Measurements from ENCODE around the gene RNPEPL1.

RNPEPL1 gene

DNA sequence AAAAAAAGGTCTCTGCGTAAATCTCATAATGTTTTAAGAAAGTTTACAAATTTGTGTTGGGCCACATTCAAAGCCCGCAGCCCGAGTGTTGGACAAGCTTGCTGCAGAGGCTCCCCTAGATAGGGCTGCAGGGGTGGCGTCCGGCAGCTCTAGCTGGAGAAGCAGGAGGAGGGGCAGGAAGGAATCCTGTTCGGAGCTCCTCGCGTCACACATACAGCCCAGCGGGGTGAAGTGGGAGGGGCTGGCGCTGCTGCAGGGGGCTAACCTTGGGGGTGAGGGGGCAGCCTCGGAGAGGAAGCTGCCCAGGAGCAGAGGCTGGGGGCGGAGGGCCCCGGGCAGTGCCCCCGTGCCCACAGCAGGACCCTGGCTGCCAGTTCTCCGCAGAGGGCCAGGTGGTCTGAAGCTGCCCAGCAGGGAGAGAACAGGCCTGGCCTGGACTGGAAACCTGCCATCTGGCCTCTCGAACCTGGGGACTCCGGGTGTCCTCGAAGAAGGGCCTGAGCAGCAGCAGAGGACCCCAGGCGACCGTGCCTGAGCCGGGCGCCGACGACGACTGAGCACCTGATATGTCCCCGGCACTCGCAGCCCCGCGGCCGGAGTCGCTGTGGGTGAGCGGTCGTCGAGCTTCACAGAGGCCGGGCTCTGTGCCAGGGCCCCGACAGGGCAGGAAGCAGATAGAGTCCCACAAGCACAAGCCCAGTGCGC lies 54.4 kb downstream of the RNPEPL1 start:
- Histone ChIP-seq H3K9me3 (ENCODE audit: control insufficient read depth in 2 of 2, low read length in 2 of 2) (no peaks in the 10 kb centered on the region), H3K4me1 (ENCODE audit: control insufficient read depth, insufficient read depth, low read length) (no peaks in the 10 kb centered on the region), H3K36me3 (ENCODE audit: control insufficient read depth in 2 of 2, insufficient read depth in 2 of 2, low read length in 2 of 2) (no peaks in the 10 kb centered on the region), H3K27me3 (ENCODE audit: control insufficient read depth in 1 of 2, insufficient read depth in 2 of 2, low read length in 2 of 2) (no peaks in the 10 kb centered on the region), H3K4me3 (ENCODE audit: low read length in 2 of 2) (no peak overlapping the region), H3K9ac (ENCODE audit: low read length in 2 of 2) (no peak overlapping the region), H3K27ac (ENCODE audit: low read length) (no peak overlapping the region)

DNA sequence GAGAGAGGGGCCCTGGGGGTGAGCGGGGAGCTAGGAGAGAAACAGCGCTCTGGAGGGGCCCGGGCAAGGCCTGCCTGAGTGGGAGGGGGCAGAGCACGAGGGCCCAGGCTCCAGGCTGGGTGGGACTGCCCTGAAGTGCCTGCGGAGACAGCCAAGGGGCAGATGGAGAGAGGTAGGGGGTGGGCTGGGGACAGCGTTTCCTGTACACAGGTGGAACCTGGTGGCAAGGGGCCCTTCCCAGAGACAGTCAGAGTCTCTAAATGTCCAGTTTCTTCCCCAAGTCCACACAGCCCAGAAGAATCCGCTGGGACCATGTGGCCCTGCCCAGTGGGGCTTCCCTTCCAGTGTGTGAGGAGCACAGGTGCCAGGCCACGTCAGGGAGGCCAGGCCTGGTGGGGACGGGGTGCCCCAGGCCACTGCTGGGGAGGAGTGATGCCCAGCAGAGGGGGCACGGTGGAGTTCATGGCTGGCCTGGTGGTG lies 55.3 kb downstream of the RNPEPL1 start:
- no peaks in the 10 kb centered on the region for H3K36me3 ChIP-seq (ENCODE audit: control insufficient read depth in 2 of 2, insufficient read depth in 2 of 2, low read length in 2 of 2)

DNA sequence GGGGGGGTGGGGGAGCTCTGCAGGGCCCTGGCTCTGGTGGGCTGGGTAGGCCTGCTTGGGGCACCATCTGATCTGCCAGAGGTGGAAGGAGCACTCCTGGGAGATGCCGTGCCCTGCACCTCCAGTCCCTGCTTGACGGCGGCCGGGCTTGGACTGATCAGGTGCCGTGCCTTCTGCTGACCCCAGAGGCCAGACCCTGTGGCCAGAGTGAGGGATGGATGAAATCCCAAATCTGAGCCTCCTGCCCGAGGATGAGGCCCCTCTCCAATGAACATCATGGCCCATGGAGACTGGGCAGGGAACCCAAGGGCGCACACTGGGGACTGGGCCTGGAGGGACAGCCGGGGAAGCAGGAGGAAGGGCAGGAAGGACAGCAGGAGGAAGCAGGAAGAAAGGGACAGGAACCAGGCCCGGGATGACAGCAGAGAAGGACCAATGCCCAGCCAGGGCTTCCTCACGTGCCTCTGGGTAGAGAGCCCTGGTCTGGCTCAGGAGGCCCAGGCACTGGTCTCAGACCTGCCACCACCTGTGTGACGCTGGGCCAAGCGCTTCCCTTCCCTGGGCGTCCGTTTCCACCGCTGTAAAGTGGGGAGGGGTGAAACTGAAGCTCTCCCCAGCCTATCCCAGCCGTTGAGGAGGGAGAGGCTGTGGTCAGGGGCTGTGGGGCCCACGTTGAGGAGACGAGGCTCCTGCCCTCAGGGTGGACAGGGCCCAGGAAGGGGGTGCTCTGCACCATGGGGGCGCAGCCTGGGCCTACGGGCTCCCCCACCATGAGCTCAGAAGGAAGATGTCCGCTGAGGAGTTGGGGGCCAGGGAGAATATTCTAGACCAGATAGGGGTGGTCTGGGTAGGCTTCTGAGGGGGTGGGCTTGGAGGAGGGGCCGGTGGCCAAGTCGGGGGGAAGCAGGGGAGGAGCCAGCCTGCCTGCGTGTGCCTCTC lies 56.0 kb downstream of the RNPEPL1 start:
- no peak overlapping the region for H3K9ac ChIP-seq (ENCODE audit: low read length in 2 of 2)
- no peak overlapping the region for H3K27ac ChIP-seq (ENCODE audit: low read length)
- H3K36me3 ChIP-seq (ENCODE audit: control insufficient read depth in 2 of 2, insufficient read depth in 2 of 2, low read length in 2 of 2): no peaks in the 10 kb centered on the region
- no peaks in the 10 kb centered on the region for H3K9me3 ChIP-seq (ENCODE audit: control insufficient read depth in 2 of 2, low read length in 2 of 2)
- H3K4me1 ChIP-seq (ENCODE audit: control insufficient read depth, insufficient read depth, low read length): no peaks in the 10 kb centered on the region
- no peaks in the 10 kb centered on the region for H3K27me3 ChIP-seq (ENCODE audit: control insufficient read depth in 1 of 2, insufficient read depth in 2 of 2, low read length in 2 of 2)
- H3K4me3 ChIP-seq (ENCODE audit: low read length in 2 of 2): no peak overlapping the region

More for the DNA sequence above, 55.3 kb downstream of the RNPEPL1 start:
- Histone ChIP-seq H3K27ac (ENCODE audit: low read length) (no peak overlapping the region), H3K4me3 (ENCODE audit: low read length in 2 of 2) (no peak overlapping the region), H3K9me3 (ENCODE audit: control insufficient read depth in 2 of 2, low read length in 2 of 2) (no peaks in the 10 kb centered on the region), H3K27me3 (ENCODE audit: control insufficient read depth in 1 of 2, insufficient read depth in 2 of 2, low read length in 2 of 2) (no peaks in the 10 kb centered on the region), H3K4me1 (ENCODE audit: control insufficient read depth, insufficient read depth, low read length) (no peaks in the 10 kb centered on the region), H3K9ac (ENCODE audit: low read length in 2 of 2) (no peak overlapping the region)

DNA sequence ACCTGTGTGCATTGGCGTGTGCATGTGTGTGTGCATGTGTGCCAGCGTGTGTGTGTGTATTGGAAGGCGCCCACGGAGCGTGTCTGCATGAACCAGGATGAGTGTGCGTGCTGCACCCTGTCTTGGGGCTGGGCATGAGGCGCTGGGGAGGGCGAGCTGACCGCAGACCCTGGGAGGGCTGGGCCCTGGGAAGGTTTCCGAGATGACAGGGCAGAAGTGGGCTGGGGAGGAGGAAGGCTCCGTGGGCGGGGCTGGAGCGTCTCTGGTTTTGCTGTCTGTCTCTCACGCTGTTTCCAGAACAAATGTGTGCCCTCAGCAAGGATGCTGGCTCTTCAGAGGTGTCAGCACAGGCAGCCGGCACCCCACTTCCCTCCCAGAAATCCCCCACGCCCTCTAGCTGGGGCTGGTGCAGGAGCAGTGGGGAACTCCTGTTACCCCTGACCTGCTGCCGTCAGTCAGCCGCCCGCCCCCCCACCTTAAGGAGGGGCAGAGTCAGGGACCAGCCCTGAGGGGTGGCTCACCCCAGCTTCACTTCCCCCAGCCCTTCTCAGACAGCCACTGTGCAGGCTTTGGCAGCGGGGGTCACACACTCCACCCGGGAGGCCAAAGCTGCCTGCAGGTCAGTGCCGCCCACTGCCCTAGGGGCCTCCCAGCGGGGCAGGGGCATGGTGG lies 56.8 kb downstream of the RNPEPL1 start, which contains the start of gene GPR35:
Gene GPR35, plus strand, starts transcription at position 531 of the 672 bp plus-strand sequence. CDS start 4,473 bp downstream, outside the sequence.
- Histone ChIP-seq H3K9me3 (ENCODE audit: control insufficient read depth in 2 of 2, low read length in 2 of 2) (no peaks in the 10 kb centered on the region), H3K4me3 (ENCODE audit: low read length in 2 of 2) (no peak within 1 kb of the TSS), H3K27ac (ENCODE audit: low read length) (no peak within 1 kb of the TSS), H3K36me3 (ENCODE audit: control insufficient read depth in 2 of 2, insufficient read depth in 2 of 2, low read length in 2 of 2) (no peaks in the 10 kb centered on the region), H3K27me3 (ENCODE audit: control insufficient read depth in 1 of 2, insufficient read depth in 2 of 2, low read length in 2 of 2) (no peaks in the 10 kb centered on the region), H3K4me1 (ENCODE audit: control insufficient read depth, insufficient read depth, low read length) (no peaks in the 10 kb centered on the region), H3K9ac (ENCODE audit: low read length in 2 of 2) (no peak within 1 kb of the TSS)

DNA sequence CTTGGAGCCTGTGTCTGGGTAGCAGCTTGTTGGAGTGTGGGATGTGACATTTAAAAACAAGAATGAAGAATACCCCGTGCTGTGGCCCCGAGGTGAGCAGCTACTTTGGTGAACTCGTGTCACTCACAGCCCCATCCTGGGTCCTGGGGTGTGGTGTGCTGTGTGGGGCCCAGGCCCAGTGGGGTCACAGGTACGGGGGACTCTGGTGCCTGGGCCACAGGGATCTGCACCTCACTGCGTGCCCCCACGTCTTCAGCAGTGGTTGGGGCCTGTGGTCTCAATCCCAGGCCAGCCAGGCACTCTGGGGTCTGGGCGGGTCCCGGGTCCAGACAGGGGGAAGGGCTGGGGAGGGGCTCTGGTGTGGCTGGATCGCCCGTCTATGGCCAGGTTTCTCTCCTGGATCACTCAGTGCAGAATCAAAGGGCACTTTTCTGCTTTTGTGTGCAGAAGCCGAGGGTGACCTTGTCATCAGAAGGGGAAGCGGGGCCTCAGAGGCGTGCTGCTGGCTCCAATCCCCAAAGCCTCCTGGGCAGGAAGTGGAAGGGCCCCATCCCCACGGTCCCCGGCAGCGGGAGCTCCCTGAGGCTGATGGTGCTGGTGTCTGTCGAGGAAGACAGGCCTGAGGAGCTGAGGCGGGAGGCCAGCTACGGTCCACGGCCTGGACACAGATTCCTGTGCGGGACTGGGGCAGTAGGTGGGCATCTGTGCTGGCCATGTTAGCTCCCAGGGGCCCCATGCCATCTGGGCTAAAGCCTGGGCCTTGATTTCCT lies 58.4 kb downstream of the RNPEPL1 start:
- H3K4me3 ChIP-seq (ENCODE audit: low read length in 2 of 2): no peak overlapping the region

DNA sequence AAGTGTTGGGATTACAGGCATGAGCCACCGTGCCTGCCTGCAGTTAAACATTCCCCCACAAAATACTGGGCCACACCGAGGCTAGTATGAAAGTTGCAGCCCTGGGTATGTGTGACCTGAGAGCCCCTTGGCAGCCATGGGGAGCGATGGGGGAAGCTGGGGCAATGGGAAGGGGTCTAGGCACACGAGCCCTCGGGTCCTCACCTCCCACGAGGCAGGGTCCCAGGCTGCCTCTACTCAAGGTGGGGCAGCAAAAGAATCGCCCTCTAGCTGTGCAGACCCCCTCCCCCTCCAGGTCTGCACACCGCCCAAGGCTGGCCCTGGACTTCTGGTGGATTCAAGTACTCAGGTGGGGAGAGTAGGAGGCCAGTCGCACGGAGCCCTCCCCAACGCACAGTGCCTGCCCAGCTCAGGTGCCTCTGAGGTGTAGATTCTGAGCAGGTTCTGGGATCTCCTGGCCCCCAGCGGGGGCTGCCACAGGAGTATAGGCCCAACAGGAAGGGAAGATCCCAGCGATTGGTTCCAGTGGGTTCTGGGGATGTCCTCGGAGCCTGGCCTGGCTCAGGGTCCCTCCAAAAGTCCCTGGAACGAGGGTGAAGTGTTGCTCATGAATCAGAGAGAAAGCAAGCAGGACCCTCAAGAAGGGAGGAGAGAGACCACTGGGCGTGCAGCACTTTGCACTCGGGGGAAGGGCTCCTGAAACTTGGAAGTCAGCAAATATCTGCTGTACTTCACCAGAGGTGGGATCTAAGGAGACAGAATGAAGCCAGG lies 59.6 kb downstream of the RNPEPL1 start:
- Histone ChIP-seq H3K9me3 (ENCODE audit: control insufficient read depth in 2 of 2, low read length in 2 of 2) (no peaks in the 10 kb centered on the region), H3K4me3 (ENCODE audit: low read length in 2 of 2) (no peak overlapping the region), H3K36me3 (ENCODE audit: control insufficient read depth in 2 of 2, insufficient read depth in 2 of 2, low read length in 2 of 2) (no peaks in the 10 kb centered on the region), H3K27me3 (ENCODE audit: control insufficient read depth in 1 of 2, insufficient read depth in 2 of 2, low read length in 2 of 2) (no peaks in the 10 kb centered on the region), H3K27ac (ENCODE audit: low read length) (no peak overlapping the region), H3K4me1 (ENCODE audit: control insufficient read depth, insufficient read depth, low read length) (no peaks in the 10 kb centered on the region), H3K9ac (ENCODE audit: low read length in 2 of 2) (no peak overlapping the region)

More for the DNA sequence above, 58.4 kb downstream of the RNPEPL1 start:
- Histone ChIP-seq H3K9me3 (ENCODE audit: control insufficient read depth in 2 of 2, low read length in 2 of 2) (no peaks in the 10 kb centered on the region), H3K27me3 (ENCODE audit: control insufficient read depth in 1 of 2, insufficient read depth in 2 of 2, low read length in 2 of 2) (no peaks in the 10 kb centered on the region), H3K36me3 (ENCODE audit: control insufficient read depth in 2 of 2, insufficient read depth in 2 of 2, low read length in 2 of 2) (no peaks in the 10 kb centered on the region), H3K4me1 (ENCODE audit: control insufficient read depth, insufficient read depth, low read length) (no peaks in the 10 kb centered on the region), H3K9ac (ENCODE audit: low read length in 2 of 2) (no peak overlapping the region), H3K27ac (ENCODE audit: low read length) (no peak overlapping the region)

DNA sequence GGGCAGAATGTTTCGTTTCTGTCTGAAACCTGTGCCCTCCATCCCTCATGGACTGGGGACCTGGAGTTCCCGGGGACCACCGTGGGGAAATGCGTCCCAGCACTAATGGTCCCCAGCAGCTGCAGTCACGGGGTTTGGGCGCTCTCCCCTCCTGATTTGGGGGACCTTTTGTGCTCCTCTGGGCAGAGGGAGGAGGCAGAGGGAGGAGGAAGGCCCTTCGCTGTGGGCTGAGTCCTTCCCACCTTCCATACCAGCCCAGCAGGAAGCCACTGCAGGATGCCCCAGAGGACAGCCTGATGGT lies 60.2 kb downstream of the RNPEPL1 start:
- Histone ChIP-seq H3K4me1 (ENCODE audit: control insufficient read depth, insufficient read depth, low read length) (no peaks in the 10 kb centered on the region), H3K9me3 (ENCODE audit: control insufficient read depth in 2 of 2, low read length in 2 of 2) (no peaks in the 10 kb centered on the region), H3K36me3 (ENCODE audit: control insufficient read depth in 2 of 2, insufficient read depth in 2 of 2, low read length in 2 of 2) (no peaks in the 10 kb centered on the region), H3K27ac (ENCODE audit: low read length) (no peak overlapping the region), H3K9ac (ENCODE audit: low read length in 2 of 2) (no peak overlapping the region), H3K27me3 (ENCODE audit: control insufficient read depth in 1 of 2, insufficient read depth in 2 of 2, low read length in 2 of 2) (no peaks in the 10 kb centered on the region), H3K4me3 (ENCODE audit: low read length in 2 of 2) (no peak overlapping the region)

DNA sequence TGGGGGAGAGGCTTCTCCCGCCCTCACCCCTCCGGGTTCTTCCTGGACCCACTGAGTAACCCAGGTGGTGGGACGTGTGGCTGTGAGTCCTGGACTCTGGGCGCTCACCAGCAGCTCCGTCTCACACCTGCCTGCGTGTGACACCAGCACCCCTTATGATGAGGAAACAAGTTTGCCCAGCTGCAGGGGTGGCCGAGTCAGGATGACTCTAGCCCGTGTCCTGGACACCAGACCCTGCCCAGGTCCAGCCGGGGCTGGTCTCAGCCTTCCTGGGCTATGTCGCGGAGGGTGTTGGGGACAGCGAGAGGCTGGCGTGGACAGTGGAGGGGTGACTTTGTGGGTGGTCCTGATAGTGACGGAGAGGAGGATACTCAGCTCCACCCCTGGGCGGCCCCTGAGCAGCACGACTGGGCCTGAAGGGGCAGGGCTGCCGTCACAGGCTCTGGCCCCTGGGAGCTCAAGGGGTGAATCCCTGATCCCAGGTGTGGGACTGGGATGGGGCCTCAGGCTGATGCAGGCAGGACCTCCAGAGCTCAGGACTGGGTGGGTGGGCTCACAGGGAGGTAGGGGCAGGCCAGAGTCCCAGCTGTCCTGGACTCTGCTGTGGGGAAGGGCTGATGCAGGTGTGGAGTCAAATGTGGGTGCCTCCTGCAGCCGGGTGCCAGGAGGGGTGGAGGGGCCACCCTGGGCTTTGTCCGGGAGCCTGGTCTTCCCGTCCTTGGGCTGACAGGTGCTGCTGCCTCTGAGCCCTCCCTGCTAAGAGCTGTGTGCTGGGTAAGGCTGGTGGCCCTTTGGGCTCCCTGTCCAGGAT lies 60.7 kb downstream of the RNPEPL1 start:
- no peak overlapping the region for H3K9ac ChIP-seq (ENCODE audit: low read length in 2 of 2)
- peaks cover 0 to 2% of the 10 kb centered on the region in 2 donors for H3K9me3 ChIP-seq (ENCODE audit: control insufficient read depth in 2 of 2, low read length in 2 of 2)
- no peak overlapping the region for H3K27ac ChIP-seq (ENCODE audit: low read length)
- H3K4me3 ChIP-seq (ENCODE audit: low read length in 2 of 2): no peak overlapping the region
- no peaks in the 10 kb centered on the region for H3K27me3 ChIP-seq (ENCODE audit: control insufficient read depth in 1 of 2, insufficient read depth in 2 of 2, low read length in 2 of 2)
- H3K36me3 ChIP-seq (ENCODE audit: control insufficient read depth in 2 of 2, insufficient read depth in 2 of 2, low read length in 2 of 2): no peaks in the 10 kb centered on the region
- H3K4me1 ChIP-seq (ENCODE audit: control insufficient read depth, insufficient read depth, low read length): no peaks in the 10 kb centered on the region

DNA sequence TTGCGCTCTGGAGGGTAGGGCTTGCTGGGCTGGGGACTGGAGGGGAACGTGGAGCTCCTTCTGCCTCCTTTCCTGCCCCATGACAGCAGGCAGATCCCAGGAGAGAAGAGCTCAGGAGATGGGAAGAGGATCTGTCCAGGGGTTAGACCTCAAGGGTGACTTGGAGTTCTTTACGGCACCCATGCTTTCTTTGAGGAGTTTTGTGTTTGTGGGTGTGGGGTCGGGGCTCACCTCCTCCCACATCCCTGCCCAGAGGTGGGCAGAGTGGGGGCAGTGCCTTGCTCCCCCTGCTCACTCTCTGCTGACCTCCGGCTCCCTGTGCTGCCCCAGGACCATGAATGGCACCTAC lies 61.3 kb downstream of the RNPEPL1 start:
- H3K4me3 ChIP-seq (ENCODE audit: low read length in 2 of 2): no peak overlapping the region
- no peaks in the 10 kb centered on the region for H3K4me1 ChIP-seq (ENCODE audit: control insufficient read depth, insufficient read depth, low read length)
- no peak overlapping the region for H3K27ac ChIP-seq (ENCODE audit: low read length)
- peaks cover 0 to 2% of the 10 kb centered on the region in 2 donors for H3K9me3 ChIP-seq (ENCODE audit: control insufficient read depth in 2 of 2, low read length in 2 of 2)
- no peaks in the 10 kb centered on the region for H3K36me3 ChIP-seq (ENCODE audit: control insufficient read depth in 2 of 2, insufficient read depth in 2 of 2, low read length in 2 of 2)
- no peak overlapping the region for H3K9ac ChIP-seq (ENCODE audit: low read length in 2 of 2)
- H3K27me3 ChIP-seq (ENCODE audit: control insufficient read depth in 1 of 2, insufficient read depth in 2 of 2, low read length in 2 of 2): no peaks in the 10 kb centered on the region

Measured in stomach smooth muscle (tissue), 2 donors.